ENCODE results near the gene HPCAL1.

The HPCAL1 gene

DNA sequence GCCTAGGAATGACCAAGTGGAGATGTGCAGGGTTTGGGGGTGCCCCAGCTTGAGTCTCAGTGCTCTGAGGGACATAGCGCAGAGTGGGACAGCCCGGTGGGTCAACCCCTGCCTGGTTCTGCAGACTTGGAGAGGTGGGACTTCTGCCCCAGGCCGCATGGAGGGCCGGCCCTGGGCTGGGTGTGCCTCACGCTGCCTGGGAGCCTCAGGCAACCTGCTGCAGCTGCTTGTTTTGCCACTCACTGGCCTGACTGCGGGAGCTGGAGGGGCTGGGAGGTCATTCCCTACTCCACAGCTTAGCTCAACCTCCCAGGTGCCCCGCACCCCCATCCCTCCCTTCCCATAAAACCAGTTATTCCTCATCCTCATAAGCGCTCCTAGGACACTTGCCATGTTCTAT is 112.3 kb downstream of the HPCAL1 start:
- no peak for DNase-seq (ENCODE audit: low read depth)
- TF ChIP-seq, protein P1, sequence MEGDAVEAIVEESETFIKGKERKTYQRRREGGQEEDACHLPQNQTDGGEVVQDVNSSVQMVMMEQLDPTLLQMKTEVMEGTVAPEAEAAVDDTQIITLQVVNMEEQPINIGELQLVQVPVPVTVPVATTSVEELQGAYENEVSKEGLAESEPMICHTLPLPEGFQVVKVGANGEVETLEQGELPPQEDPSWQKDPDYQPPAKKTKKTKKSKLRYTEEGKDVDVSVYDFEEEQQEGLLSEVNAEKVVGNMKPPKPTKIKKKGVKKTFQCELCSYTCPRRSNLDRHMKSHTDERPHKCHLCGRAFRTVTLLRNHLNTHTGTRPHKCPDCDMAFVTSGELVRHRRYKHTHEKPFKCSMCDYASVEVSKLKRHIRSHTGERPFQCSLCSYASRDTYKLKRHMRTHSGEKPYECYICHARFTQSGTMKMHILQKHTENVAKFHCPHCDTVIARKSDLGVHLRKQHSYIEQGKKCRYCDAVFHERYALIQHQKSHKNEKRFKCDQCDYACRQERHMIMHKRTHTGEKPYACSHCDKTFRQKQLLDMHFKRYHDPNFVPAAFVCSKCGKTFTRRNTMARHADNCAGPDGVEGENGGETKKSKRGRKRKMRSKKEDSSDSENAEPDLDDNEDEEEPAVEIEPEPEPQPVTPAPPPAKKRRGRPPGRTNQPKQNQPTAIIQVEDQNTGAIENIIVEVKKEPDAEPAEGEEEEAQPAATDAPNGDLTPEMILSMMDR (conservative IDR thresholded peaks at IDR 0.05; ENCODE audit: low read length) = no peak
- H3K4me3 ChIP-seq (ENCODE audit: low read length) = no peak overlapping the region

DNA sequence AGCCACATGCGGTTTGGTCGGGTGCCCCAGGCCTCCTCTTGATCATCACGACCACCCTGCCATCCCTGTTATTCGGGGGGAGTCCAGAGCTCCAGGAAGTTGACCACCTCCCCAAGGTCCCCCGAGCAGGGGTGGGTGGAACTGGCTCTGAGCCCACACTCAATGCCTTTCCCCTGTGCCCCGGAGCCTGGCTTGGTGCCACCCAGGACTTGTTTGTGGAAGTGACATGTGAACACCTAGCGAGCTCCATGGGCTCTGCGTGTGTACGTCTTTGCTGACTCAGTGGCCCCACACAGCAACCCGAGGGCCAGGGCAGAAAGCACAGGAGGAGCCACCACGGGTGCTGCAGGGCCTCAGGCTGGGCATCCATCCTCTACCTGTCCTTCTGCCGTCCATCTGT is 112.9 kb downstream of the HPCAL1 start:
- DNase-seq (ENCODE audit: low read depth) = no peak
- TF ChIP-seq, protein P1 (conservative IDR thresholded peaks at IDR 0.05; ENCODE audit: low read length) = no peak

DNA sequence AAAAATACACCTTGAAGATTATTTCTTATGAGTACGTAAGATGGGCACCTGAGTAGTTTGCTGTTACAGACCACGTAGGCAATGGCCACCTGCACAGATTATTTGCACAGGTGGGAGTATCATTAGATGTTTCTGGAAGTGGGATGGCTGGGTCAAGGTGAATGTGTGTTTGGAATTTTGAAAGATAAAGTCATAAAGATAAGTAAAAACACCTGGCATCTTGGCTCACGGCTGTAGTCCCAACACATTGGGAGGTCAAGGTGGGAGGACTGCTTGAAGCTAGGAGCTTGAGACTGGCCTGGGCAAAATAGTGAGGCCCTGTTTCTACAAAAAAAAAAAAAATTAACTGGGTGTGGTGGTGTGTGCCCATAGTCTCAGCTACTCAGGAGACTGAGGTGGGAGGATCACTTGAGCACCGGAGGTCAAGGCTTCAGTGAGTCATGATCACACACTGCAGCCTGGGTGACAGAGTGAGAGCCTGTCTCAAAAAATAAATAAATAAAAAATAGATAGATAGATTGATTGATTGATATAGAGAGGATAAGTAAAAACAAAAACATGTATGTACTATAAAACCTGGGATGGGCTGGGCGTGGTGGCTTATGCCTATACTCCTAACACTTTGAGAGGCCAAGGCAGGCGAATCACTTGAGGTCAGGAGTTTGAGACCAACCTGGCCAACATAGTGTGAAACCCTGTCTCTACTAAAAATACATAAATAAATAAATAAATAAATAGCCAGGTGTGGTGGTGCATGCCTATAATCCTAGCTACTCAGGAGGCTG is 115.0 kb downstream of the HPCAL1 start:
- no peak for DNase-seq (ENCODE audit: low read depth)
- H3K4me3 ChIP-seq (ENCODE audit: low read length) = no peak overlapping the region
- TF ChIP-seq, protein P1 (conservative IDR thresholded peaks at IDR 0.05; ENCODE audit: low read length) = no peak

More for the DNA sequence above, 112.9 kb downstream of the HPCAL1 start:
- H3K4me3 ChIP-seq (ENCODE audit: low read length) = no peak overlapping the region

DNA sequence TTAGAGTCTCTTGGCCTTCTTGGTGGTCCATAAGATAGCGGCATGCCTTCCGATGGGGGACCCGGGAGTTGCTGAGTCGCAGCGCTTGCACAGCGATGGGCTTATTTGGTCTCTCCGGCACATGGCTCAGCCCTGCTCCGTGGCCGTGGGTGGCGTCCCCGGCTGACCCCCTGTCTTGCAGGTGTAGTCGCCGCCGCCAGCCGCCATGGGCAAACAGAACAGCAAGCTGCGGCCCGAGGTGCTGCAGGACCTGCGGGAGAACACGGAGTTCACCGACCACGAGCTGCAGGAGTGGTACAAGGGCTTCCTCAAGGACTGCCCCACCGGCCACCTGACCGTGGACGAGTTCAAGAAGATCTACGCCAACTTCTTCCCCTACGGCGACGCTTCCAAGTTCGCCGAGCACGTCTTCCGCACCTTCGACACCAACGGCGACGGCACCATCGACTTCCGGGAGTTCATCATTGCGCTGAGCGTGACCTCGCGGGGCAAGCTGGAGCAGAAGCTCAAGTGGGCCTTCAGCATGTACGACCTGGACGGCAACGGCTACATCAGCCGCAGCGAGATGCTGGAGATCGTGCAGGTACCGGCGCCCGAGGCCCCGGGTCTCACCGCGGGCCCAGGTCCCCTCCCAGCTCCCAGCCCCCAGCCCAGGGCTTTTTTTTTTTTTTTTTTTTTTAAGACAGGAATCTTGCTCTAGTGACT is 117.0 kb downstream of the HPCAL1 start:
- no peak overlapping the region for H3K4me3 ChIP-seq (ENCODE audit: low read length)
- TF ChIP-seq, protein P1 (conservative IDR thresholded peaks at IDR 0.05; ENCODE audit: low read length) = no peak
- DNase-seq (ENCODE audit: low read depth) = no peak

DNA sequence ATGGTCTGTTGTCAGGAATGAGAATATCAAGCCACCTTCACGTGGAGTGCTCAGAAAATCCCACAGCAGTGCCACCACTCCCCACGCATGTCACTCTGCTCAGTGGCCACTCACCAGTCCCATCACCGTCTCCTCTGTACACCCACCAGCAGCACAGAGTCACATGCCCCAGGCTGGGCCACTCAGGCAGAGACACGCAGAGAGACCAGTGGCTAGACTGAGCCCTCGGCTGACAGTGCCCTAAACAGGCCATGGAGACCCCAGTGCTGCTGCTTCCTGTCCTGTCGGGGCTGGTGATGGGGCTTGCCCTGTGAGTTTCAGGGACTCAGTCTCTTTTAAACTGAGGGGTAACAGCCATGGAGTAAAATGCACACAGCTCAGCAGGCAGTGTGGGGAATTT is 119.5 kb downstream of the HPCAL1 start:
- no peak for DNase-seq (ENCODE audit: low read depth)

GRCh38 chr2:10422732-10423399 is 120.2 kb downstream of the HPCAL1 start:
- TF ChIP-seq, protein P1 (conservative IDR thresholded peaks at IDR 0.05; ENCODE audit: low read length) = no peak
- DNase-seq (ENCODE audit: low read depth) = no peak
- no peak overlapping the region for H3K4me3 ChIP-seq (ENCODE audit: low read length)

More for the DNA sequence above, 119.5 kb downstream of the HPCAL1 start:
- H3K4me3 ChIP-seq (ENCODE audit: low read length) = no peak overlapping the region
- TF ChIP-seq, protein P1 (conservative IDR thresholded peaks at IDR 0.05; ENCODE audit: low read length) = no peak

Measured in AG10803 (cell line).